GM23338 (cell line): ENCODE measurements around the gene PDE7B. TPM values are rescaled to one million over a fixed set of nuclear protein-coding genes. Genes with fewer than 3 reads are reported as not detected.
A peak's percentile ranks its signal among the peaks of the same experiment; 100 is the strongest.

Experiments
- ATAC-seq: fragments of 200-7000 bp; cut with Tn5 transposase; 3 replicates; pipeline ENCODE4 v1.9.1; 2020
- DNase-seq: peaks from one replicate; pipeline ENCODE4 v3.0.0-alpha.2; 2015; ENCODE audit warnings: low spot score
- H2AFZ ChIP-seq: fragments of 200-600 bp; sonication (generic); 2 replicates; pipeline ENCODE4 v1.8.0; 2016; ENCODE audit warnings: antibody characterized with exemption, mild to moderate bottlenecking, moderate library complexity
- H3F3A ChIP-seq: fragments of 200-600 bp; sonication (generic); replicated peaks from 2 replicates; pipeline ENCODE4 v1.8.0; 2017; ENCODE audit warnings: antibody characterized with exemption, mixed run types, low read depth
- H3K27ac ChIP-seq: fragments of 200-600 bp; sonication (generic); 2 replicates; pipeline ENCODE4 v1.6.1; 2016; ENCODE audit warnings: low read depth
- H3K27me3 ChIP-seq: fragments of 200-600 bp; sonication (generic); 2 replicates; pipeline ENCODE4 v1.8.0; 2016; ENCODE audit warnings: mild to moderate bottlenecking, mixed run types, moderate library complexity; ENCODE audit not compliant: insufficient read depth
- H3K36me3 ChIP-seq: fragments of 200-600 bp; sonication (generic); 2 replicates; pipeline ENCODE4 v1.8.0; 2016; ENCODE audit warnings: mild to moderate bottlenecking; ENCODE audit not compliant: insufficient read depth
- H3K4me1 ChIP-seq: fragments of 200-600 bp; sonication (generic); 2 replicates; pipeline ENCODE4 v1.8.0; 2016; ENCODE audit warnings: mild to moderate bottlenecking, moderate library complexity; ENCODE audit not compliant: insufficient read depth
- H3K4me2 ChIP-seq: fragments of 200-600 bp; sonication (generic); 2 replicates; pipeline ENCODE4 v1.7.1; 2017; ENCODE audit warnings: mixed run types
- H3K4me3 ChIP-seq: fragments of 200-600 bp; sonication (generic); 2 replicates; pipeline ENCODE4 v1.6.1; 2016; ENCODE audit warnings: mixed run types
- H3K79me2 ChIP-seq: fragments of 200-600 bp; sonication (generic); replicated peaks from 2 replicates; pipeline ENCODE4 v1.8.0; 2017; ENCODE audit warnings: mild to moderate bottlenecking; ENCODE audit not compliant: insufficient read depth
- H3K9me2 ChIP-seq: fragments of 200-600 bp; sonication (generic); 2 replicates; pipeline ENCODE4 v1.8.0; 2017; ENCODE audit not compliant: insufficient read depth
- H4K20me1 ChIP-seq: fragments of 200-600 bp; sonication (generic); replicated peaks from 2 replicates; pipeline ENCODE4 v1.8.0; 2017; ENCODE audit warnings: mild to moderate bottlenecking; ENCODE audit not compliant: insufficient read depth
- H3K27ac Mint-ChIP-seq: 2 replicates; pipeline ENCODE4 v1.8.0; 2020; ENCODE audit warnings: inconsistent platforms, mild to moderate bottlenecking, moderate library complexity, mixed read lengths
- H3K27me3 Mint-ChIP-seq: 3 replicates; pipeline ENCODE4 v1.8.0; 2022; ENCODE audit warnings: low read depth, mild to moderate bottlenecking, moderate library complexity, mixed read lengths, inconsistent platforms; ENCODE audit not compliant: insufficient read depth, poor library complexity
- H3K36me3 Mint-ChIP-seq: 3 replicates; pipeline ENCODE4 v1.8.0; 2021; ENCODE audit warnings: low read depth, mild to moderate bottlenecking, inconsistent platforms, moderate library complexity, mixed read lengths
- H3K4me1 Mint-ChIP-seq: 3 replicates; pipeline ENCODE4 v1.8.0; 2020; ENCODE audit warnings: mild to moderate bottlenecking, inconsistent platforms, mixed read lengths
- H3K4me3 Mint-ChIP-seq: 3 replicates; pipeline ENCODE4 v1.8.0; 2021; ENCODE audit warnings: moderate library complexity, mild to moderate bottlenecking, inconsistent platforms, mixed read lengths
- H3K9me3 Mint-ChIP-seq: 3 replicates; pipeline ENCODE4 v1.8.0; 2020; ENCODE audit warnings: moderate library complexity, mild to moderate bottlenecking, inconsistent platforms, mixed read lengths
- CREB1 ChIP-seq: fragments of 250-450 bp; sonication (Bioruptor Pico); IDR thresholded peaks from 2 replicates; pipeline ENCODE4 v1.5.0; 2020; ENCODE audit warnings: low read depth, mild to moderate bottlenecking, moderate library complexity
- EZH2 ChIP-seq: fragments of 200-600 bp; sonication (generic); IDR thresholded peaks from one replicate; pipeline ENCODE4 v1.8.0; 2017; ENCODE audit warnings: antibody characterized with exemption, mild to moderate bottlenecking, low read depth; ENCODE audit not compliant: unreplicated experiment
- EZH2phosphoT487 ChIP-seq: fragments of 200-600 bp; sonication (generic); IDR thresholded peaks from one replicate; pipeline ENCODE4 v1.8.1; 2018; ENCODE audit warnings: antibody characterized with exemption; ENCODE audit not compliant: unreplicated experiment
- NANOG ChIP-seq: IDR thresholded peaks from 2 replicates; pipeline ENCODE4 v1.6.1; 2016; ENCODE audit warnings: antibody characterized with exemption, borderline replicate concordance
- POLR2AphosphoS5 ChIP-seq: IDR thresholded peaks from 2 replicates; pipeline ENCODE4 v1.6.1; 2016; ENCODE audit warnings: antibody characterized with exemption, low read depth
- STAT1 ChIP-seq: IDR thresholded peaks from one replicate; pipeline ENCODE4 v1.6.1; 2016; ENCODE audit warnings: antibody characterized with exemption; ENCODE audit not compliant: unreplicated experiment
- ZNF114 ChIP-seq: fragments of 250-450 bp; sonication (Bioruptor Pico); IDR thresholded peaks from 2 replicates; pipeline ENCODE4 v1.5.0; 2020; ENCODE audit warnings: mild to moderate bottlenecking, moderate library complexity
- ZNF331 ChIP-seq: fragments of 250-450 bp; sonication (Bioruptor Pico); IDR thresholded peaks from 2 replicates; pipeline ENCODE4 v1.5.0; 2020; ENCODE audit warnings: low read depth, mild to moderate bottlenecking, moderate library complexity
- polyA plus RNA-seq: library from polyadenylated mRNA; unstranded; fragments of >200 nt; fragmentation: Nextera tagmentation; extraction: Ambion mirVana; gene quantifications from 2 replicates; pipeline ENCODE4 v1.2.1, GENCODE V29; 2016
- total RNA-seq: library from RNA; depleted of rRNA; stranded (reverse); fragments of >200 nt; shearing (Covaris generic); gene quantifications from 2 replicates; pipeline ENCODE4 v1.2.3, GENCODE V29; 2014
- TF ChIP-seq, protein P1 (sequence below), 2 experiments: fragments of 200-600 bp in 1 of 2; sonication (generic) in 1 of 2; conservative IDR thresholded peaks; 2 replicates each; pipeline versions ENCODE4 v1.5.1 to v1.6.1; 2016 to 2017; ENCODE audit warnings: antibody characterized with exemption in 2 of 2, low read depth in 2 of 2, mild to moderate bottlenecking in 2 of 2, moderate library complexity in 1 of 2
- TF ChIP-seq, protein P2 (sequence below): fragments of 250-450 bp; sonication (Bioruptor Pico); IDR thresholded peaks from 2 replicates; pipeline ENCODE4 v1.5.0; 2020; ENCODE audit warnings: mild to moderate bottlenecking, moderate library complexity
- TF ChIP-seq, protein P3 (sequence below): IDR thresholded peaks from one replicate; pipeline ENCODE4 v1.6.1; 2018; ENCODE audit warnings: antibody characterized with exemption; ENCODE audit not compliant: unreplicated experiment

Gene PDE7B
- total and polyA plus RNA-seq, 2 experiments from 2014 or later = 0.07 TPM; not detected in 1

DNA sequence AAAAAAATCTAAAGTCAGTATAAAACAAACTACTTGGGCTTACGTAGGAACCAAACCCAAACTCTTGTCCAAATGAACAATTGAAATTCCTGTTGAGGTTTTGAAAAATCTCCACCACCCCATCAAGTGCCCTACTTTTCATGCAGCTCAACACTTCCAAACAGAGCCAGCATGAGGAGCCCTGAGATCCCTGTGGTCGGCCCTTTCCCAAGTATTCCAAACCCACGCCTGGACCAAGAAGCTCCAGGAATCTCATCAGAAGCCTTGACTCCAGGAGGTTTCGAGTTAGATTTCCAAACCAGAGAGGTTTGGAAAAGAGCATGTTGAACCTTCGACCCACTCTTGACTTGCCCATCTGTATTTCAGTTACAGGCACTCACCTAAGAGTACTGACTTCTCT is 219.3 kb downstream of the PDE7B start:
- ATAC-seq (peak; percentile 39; the same call in 1 of the 3 replicates), DNase-seq (peak; percentile 21)
- Mint-ChIP-seq H3K4me1 (peaks cover 15% of the 10 kb centered on the region), H3K9me3 (no peaks in the 10 kb centered on the region), H3K27ac (no peak overlapping the region), H3K36me3 (no peaks in the 10 kb centered on the region), H3K27me3 (peaks cover 5% of the 10 kb centered on the region), H3K4me3 (no peak overlapping the region)
- H3K4me2 ChIP-seq = no peak overlapping the region
- H3K36me3 ChIP-seq = no peaks in the 10 kb centered on the region
- H3F3A ChIP-seq = no peaks in the 10 kb centered on the region
- H3K27ac ChIP-seq = no peak overlapping the region
- H3K9me2 ChIP-seq = no peaks in the 10 kb centered on the region
- H2AFZ ChIP-seq = peak overlapping the region; percentile 40; the same call in 1 of the 2 replicates
- no peak for TF ChIP-seq NANOG
- TF ChIP-seq, protein P1, sequence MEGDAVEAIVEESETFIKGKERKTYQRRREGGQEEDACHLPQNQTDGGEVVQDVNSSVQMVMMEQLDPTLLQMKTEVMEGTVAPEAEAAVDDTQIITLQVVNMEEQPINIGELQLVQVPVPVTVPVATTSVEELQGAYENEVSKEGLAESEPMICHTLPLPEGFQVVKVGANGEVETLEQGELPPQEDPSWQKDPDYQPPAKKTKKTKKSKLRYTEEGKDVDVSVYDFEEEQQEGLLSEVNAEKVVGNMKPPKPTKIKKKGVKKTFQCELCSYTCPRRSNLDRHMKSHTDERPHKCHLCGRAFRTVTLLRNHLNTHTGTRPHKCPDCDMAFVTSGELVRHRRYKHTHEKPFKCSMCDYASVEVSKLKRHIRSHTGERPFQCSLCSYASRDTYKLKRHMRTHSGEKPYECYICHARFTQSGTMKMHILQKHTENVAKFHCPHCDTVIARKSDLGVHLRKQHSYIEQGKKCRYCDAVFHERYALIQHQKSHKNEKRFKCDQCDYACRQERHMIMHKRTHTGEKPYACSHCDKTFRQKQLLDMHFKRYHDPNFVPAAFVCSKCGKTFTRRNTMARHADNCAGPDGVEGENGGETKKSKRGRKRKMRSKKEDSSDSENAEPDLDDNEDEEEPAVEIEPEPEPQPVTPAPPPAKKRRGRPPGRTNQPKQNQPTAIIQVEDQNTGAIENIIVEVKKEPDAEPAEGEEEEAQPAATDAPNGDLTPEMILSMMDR (conservative IDR thresholded peaks at IDR 0.05; ENCODE audit: low read depth in 2 of 2) = 0 out of 4 replicates have a peak, but pooled peaks of 1 of the 2 experiments have one; percentile 4
- H3K27me3 ChIP-seq = no peaks in the 10 kb centered on the region
- H3K4me3 ChIP-seq = no peak overlapping the region
- H4K20me1 ChIP-seq = no peaks in the 10 kb centered on the region
- H3K4me1 ChIP-seq = no peaks in the 10 kb centered on the region; the same call in 1 of the 2 replicates
- no peaks in the 10 kb centered on the region for H3K79me2 ChIP-seq

GRCh38 chr6:136072691-136073090 is 221.2 kb downstream of the PDE7B start:
- peaks cover 9% of the 10 kb centered on the region for H3K4me1 Mint-ChIP-seq
- no peaks in the 10 kb centered on the region for H4K20me1 ChIP-seq

More at GRCh38 chr6:136072691-136073090, 221.2 kb downstream of the PDE7B start:
- Histone ChIP-seq H3K4me1 (no peaks in the 10 kb centered on the region; the same call in 1 of the 2 replicates), H3K27me3 (no peaks in the 10 kb centered on the region), H3K79me2 (no peaks in the 10 kb centered on the region), H3K9me2 (no peaks in the 10 kb centered on the region), H3K36me3 (no peaks in the 10 kb centered on the region), H3K4me3 (no peak overlapping the region), H3K27ac (no peak overlapping the region), H2AFZ (no peak overlapping the region), H3K4me2 (no peak overlapping the region), H3F3A (no peaks in the 10 kb centered on the region)
- Mint-ChIP-seq H3K9me3 (no peaks in the 10 kb centered on the region), H3K36me3 (no peaks in the 10 kb centered on the region), H3K27me3 (peaks cover 5% of the 10 kb centered on the region), H3K4me3 (no peak overlapping the region), H3K27ac (no peak overlapping the region)
- ATAC-seq (no peak), DNase-seq (no peak)
- TF ChIP-seq, protein P2, sequence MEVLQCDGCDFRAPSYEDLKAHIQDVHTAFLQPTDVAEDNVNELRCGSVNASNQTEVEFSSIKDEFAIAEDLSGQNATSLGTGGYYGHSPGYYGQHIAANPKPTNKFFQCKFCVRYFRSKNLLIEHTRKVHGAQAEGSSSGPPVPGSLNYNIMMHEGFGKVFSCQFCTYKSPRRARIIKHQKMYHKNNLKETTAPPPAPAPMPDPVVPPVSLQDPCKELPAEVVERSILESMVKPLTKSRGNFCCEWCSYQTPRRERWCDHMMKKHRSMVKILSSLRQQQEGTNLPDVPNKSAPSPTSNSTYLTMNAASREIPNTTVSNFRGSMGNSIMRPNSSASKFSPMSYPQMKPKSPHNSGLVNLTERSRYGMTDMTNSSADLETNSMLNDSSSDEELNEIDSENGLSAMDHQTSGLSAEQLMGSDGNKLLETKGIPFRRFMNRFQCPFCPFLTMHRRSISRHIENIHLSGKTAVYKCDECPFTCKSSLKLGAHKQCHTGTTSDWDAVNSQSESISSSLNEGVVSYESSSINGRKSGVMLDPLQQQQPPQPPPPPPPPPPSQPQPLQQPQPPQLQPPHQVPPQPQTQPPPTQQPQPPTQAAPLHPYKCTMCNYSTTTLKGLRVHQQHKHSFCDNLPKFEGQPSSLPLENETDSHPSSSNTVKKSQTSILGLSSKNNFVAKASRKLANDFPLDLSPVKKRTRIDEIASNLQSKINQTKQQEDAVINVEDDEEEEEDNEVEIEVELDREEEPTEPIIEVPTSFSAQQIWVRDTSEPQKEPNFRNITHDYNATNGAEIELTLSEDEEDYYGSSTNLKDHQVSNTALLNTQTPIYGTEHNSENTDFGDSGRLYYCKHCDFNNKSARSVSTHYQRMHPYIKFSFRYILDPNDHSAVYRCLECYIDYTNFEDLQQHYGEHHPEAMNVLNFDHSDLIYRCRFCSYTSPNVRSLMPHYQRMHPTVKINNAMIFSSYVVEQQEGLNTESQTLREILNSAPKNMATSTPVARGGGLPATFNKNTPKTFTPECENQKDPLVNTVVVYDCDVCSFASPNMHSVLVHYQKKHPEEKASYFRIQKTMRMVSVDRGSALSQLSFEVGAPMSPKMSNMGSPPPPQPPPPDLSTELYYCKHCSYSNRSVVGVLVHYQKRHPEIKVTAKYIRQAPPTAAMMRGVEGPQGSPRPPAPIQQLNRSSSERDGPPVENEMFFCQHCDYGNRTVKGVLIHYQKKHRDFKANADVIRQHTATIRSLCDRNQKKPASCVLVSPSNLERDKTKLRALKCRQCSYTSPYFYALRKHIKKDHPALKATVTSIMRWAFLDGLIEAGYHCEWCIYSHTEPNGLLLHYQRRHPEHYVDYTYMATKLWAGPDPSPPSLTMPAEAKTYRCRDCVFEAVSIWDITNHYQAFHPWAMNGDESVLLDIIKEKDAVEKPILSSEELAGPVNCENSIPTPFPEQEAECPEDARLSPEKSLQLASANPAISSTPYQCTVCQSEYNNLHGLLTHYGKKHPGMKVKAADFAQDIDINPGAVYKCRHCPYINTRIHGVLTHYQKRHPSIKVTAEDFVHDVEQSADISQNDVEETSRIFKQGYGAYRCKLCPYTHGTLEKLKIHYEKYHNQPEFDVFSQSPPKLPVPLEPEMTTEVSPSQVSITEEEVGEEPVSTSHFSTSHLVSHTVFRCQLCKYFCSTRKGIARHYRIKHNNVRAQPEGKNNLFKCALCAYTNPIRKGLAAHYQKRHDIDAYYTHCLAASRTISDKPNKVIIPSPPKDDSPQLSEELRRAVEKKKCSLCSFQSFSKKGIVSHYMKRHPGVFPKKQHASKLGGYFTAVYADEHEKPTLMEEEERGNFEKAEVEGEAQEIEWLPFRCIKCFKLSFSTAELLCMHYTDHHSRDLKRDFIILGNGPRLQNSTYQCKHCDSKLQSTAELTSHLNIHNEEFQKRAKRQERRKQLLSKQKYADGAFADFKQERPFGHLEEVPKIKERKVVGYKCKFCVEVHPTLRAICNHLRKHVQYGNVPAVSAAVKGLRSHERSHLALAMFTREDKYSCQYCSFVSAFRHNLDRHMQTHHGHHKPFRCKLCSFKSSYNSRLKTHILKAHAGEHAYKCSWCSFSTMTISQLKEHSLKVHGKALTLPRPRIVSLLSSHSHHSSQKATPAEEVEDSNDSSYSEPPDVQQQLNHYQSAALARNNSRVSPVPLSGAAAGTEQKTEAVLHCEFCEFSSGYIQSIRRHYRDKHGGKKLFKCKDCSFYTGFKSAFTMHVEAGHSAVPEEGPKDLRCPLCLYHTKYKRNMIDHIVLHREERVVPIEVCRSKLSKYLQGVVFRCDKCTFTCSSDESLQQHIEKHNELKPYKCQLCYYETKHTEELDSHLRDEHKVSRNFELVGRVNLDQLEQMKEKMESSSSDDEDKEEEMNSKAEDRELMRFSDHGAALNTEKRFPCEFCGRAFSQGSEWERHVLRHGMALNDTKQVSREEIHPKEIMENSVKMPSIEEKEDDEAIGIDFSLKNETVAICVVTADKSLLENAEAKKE (CRISPR knock-in tag) = no peak
- TF ChIP-seq EZH2phosphoT487 (no peak), POLR2AphosphoS5 (no peak), ZNF114 (no peak), EZH2 (no peak), STAT1 (no peak), ZNF331 (CRISPR knock-in tag) (no peak), CREB1 (CRISPR knock-in tag) (no peak)
- TF ChIP-seq, protein P3, sequence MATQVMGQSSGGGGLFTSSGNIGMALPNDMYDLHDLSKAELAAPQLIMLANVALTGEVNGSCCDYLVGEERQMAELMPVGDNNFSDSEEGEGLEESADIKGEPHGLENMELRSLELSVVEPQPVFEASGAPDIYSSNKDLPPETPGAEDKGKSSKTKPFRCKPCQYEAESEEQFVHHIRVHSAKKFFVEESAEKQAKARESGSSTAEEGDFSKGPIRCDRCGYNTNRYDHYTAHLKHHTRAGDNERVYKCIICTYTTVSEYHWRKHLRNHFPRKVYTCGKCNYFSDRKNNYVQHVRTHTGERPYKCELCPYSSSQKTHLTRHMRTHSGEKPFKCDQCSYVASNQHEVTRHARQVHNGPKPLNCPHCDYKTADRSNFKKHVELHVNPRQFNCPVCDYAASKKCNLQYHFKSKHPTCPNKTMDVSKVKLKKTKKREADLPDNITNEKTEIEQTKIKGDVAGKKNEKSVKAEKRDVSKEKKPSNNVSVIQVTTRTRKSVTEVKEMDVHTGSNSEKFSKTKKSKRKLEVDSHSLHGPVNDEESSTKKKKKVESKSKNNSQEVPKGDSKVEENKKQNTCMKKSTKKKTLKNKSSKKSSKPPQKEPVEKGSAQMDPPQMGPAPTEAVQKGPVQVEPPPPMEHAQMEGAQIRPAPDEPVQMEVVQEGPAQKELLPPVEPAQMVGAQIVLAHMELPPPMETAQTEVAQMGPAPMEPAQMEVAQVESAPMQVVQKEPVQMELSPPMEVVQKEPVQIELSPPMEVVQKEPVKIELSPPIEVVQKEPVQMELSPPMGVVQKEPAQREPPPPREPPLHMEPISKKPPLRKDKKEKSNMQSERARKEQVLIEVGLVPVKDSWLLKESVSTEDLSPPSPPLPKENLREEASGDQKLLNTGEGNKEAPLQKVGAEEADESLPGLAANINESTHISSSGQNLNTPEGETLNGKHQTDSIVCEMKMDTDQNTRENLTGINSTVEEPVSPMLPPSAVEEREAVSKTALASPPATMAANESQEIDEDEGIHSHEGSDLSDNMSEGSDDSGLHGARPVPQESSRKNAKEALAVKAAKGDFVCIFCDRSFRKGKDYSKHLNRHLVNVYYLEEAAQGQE = no peak
